MM.1S (cell line): ENCODE measurements around the gene AHRR.

ENCODE experiments used
- DNase-seq: peaks from one replicate; pipeline ENCODE4 v3.0.0-alpha.2; 2015
- H2AFZ ChIP-seq: fragments of 300-600 bp; sonication (generic); 2 replicates; pipeline ENCODE4 v1.6.0; 2016; ENCODE audit warnings: antibody characterized with exemption, low read length
- H3F3A ChIP-seq: fragments of 300-600 bp; sonication (generic); 2 replicates; pipeline ENCODE4 v1.6.1; 2016; ENCODE audit warnings: mild to moderate bottlenecking, antibody characterized with exemption, low read length, moderate library complexity, mixed read lengths; ENCODE audit not compliant: insufficient read depth
- H3K27ac ChIP-seq: fragments of 300-600 bp; sonication (generic); 2 replicates; pipeline ENCODE4 v1.5.1; 2016; ENCODE audit warnings: mild to moderate bottlenecking, low read length
- H3K27me3 ChIP-seq: fragments of 300-600 bp; sonication (generic); replicated peaks from 2 replicates; pipeline ENCODE4 v1.6.0; 2016; ENCODE audit warnings: low read length; ENCODE audit not compliant: insufficient read depth
- H3K36me3 ChIP-seq: fragments of 300-600 bp; sonication (generic); replicated peaks from 2 replicates; pipeline ENCODE4 v1.6.1; 2016; ENCODE audit warnings: mild to moderate bottlenecking, low read length, mixed read lengths; ENCODE audit not compliant: insufficient read depth
- H3K4me1 ChIP-seq: fragments of 300-600 bp; sonication (generic); 2 replicates; pipeline ENCODE4 v1.6.1; 2016; ENCODE audit warnings: low read length, mixed read lengths
- H3K4me2 ChIP-seq: fragments of 300-600 bp; sonication (generic); 2 replicates; pipeline ENCODE4 v1.6.0; 2016; ENCODE audit warnings: low read depth, low read length
- H3K4me3 ChIP-seq: fragments of 300-600 bp; sonication (generic); 2 replicates; pipeline ENCODE4 v1.5.1; 2016; ENCODE audit warnings: low read length, mixed read lengths
- H3K79me2 ChIP-seq: fragments of 300-600 bp; sonication (generic); 2 replicates; pipeline ENCODE4 v1.6.1; 2016; ENCODE audit warnings: mixed run types, low read length, mixed read lengths
- H3K9ac ChIP-seq: fragments of 300-600 bp; sonication (generic); 2 replicates; pipeline ENCODE4 v1.6.1; 2016; ENCODE audit warnings: low read length, mixed read lengths
- H3K9me2 ChIP-seq: fragments of 300-600 bp; sonication (generic); replicated peaks from 2 replicates; pipeline ENCODE4 v1.6.1; 2016; ENCODE audit warnings: mild to moderate bottlenecking, low read length, mixed read lengths; ENCODE audit not compliant: insufficient read depth
- H3K9me3 ChIP-seq: fragments of 300-600 bp; sonication (generic); replicated peaks from 2 replicates; pipeline ENCODE4 v1.6.1; 2016; ENCODE audit warnings: mild to moderate bottlenecking, low read length, mixed read lengths; ENCODE audit not compliant: insufficient read depth
- H4K20me1 ChIP-seq: fragments of 300-600 bp; sonication (generic); 2 replicates; pipeline ENCODE4 v1.6.1; 2016; ENCODE audit warnings: mild to moderate bottlenecking, low read length, moderate library complexity, mixed read lengths; ENCODE audit not compliant: insufficient read depth
- EZH2 ChIP-seq: fragments of 300-600 bp; sonication (generic); optimal IDR thresholded peaks from 2 replicates; pipeline ENCODE3; 2017; ENCODE audit warnings: low read depth, mild to moderate bottlenecking, antibody characterized with exemption, low read length, mixed read lengths
- EZH2phosphoT487 ChIP-seq: fragments of 300-600 bp; sonication (generic); IDR thresholded peaks from 2 replicates; pipeline ENCODE4 v1.6.1; 2018; ENCODE audit warnings: antibody characterized with exemption, low read length
- TF ChIP-seq, protein P1 (sequence below): fragments of 300-600 bp; sonication (generic); IDR thresholded peaks from 2 replicates; pipeline ENCODE4 v1.5.1; 2016; ENCODE audit warnings: antibody characterized with exemption, low read length, mixed read lengths

AHRR gene

DNA sequence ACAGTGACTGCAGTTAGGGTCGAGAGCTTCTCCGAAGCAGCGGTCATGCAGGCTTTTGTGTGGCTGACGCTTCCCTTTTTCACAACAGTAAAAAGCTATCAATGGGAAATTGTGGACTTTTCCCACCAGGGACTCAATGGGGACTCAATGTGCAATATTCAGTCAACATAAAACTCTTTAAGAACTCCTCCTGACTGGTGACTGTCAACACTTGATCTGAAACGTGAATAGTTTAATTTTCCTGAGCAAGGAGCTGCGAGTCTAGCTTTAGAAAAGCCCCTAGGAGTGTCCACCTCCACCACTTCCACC is 150.2 kb downstream of the AHRR start:
- Histone ChIP-seq H3K36me3 (no peaks in the 10 kb centered on the region), H3K4me3 (peak overlapping the region; percentile 85), H2AFZ (no peak overlapping the region), H4K20me1 (no peaks in the 10 kb centered on the region), H3K9me3 (no peaks in the 10 kb centered on the region), H3K79me2 (peaks cover 18% of the 10 kb centered on the region), H3K9ac (peak overlapping the region; percentile 92; the same call in 1 of the 2 replicates), H3K27me3 (peaks cover 26% of the 10 kb centered on the region), H3K4me2 (peak overlapping the region; percentile 99), H3F3A (no peaks in the 10 kb centered on the region), H3K27ac (no peak overlapping the region), H3K4me1 (no peaks in the 10 kb centered on the region), H3K9me2 (no peaks in the 10 kb centered on the region)
- TF ChIP-seq, protein P1, sequence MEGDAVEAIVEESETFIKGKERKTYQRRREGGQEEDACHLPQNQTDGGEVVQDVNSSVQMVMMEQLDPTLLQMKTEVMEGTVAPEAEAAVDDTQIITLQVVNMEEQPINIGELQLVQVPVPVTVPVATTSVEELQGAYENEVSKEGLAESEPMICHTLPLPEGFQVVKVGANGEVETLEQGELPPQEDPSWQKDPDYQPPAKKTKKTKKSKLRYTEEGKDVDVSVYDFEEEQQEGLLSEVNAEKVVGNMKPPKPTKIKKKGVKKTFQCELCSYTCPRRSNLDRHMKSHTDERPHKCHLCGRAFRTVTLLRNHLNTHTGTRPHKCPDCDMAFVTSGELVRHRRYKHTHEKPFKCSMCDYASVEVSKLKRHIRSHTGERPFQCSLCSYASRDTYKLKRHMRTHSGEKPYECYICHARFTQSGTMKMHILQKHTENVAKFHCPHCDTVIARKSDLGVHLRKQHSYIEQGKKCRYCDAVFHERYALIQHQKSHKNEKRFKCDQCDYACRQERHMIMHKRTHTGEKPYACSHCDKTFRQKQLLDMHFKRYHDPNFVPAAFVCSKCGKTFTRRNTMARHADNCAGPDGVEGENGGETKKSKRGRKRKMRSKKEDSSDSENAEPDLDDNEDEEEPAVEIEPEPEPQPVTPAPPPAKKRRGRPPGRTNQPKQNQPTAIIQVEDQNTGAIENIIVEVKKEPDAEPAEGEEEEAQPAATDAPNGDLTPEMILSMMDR: no peak
- TF ChIP-seq EZH2phosphoT487: no peak
- TF ChIP-seq EZH2: no peak
- DNase-seq: no peak

DNA sequence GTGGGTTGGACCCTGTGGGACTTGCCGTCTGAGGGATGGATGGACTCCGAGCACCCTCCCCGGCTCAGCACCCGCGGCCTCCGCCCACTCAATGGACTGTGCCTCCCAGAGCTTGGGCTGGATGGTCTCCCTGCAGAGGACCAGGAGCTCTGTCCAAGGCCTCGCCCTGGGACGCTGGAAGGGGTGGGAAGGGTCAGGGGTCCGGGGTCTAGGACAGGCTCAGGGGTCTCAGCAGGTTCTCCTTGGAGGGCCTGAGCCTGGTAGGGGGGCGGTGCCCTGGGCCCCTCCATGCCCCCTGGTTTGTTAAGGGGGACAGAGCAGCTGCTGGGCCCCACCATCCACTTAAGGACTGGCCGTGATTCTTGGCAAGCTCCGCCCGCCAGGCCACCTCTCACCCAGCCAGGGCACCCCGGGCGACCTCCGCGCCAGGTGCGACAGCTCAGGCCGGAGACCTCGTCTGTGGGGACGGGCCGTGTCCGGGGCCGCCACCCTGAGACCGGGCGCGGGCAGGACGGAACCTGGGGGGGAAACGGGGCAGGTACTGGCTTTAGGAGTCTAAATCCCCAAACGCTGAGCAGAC is 150.7 kb downstream of the AHRR start:
- H3K9ac ChIP-seq: peak overlapping the region; percentile 92
- no peaks in the 10 kb centered on the region for H3K9me2 ChIP-seq
- no peaks in the 10 kb centered on the region for H4K20me1 ChIP-seq
- H3K27me3 ChIP-seq: peaks cover 30% of the 10 kb centered on the region
- peak overlapping the region; percentile 99 for H3K4me2 ChIP-seq
- peak overlapping the region; percentile 57; the same call in 1 of the 2 replicates for H3K27ac ChIP-seq
- H3K36me3 ChIP-seq: no peaks in the 10 kb centered on the region
- peak overlapping the region; percentile 82 for H2AFZ ChIP-seq
- no peak for TF ChIP-seq EZH2
- H3K4me3 ChIP-seq: peak overlapping the region; percentile 85
- peaks cover 18% of the 10 kb centered on the region for H3K79me2 ChIP-seq
- no peaks in the 10 kb centered on the region for H3F3A ChIP-seq
- H3K9me3 ChIP-seq: no peaks in the 10 kb centered on the region
- DNase-seq: no peak
- H3K4me1 ChIP-seq: no peaks in the 10 kb centered on the region

DNA sequence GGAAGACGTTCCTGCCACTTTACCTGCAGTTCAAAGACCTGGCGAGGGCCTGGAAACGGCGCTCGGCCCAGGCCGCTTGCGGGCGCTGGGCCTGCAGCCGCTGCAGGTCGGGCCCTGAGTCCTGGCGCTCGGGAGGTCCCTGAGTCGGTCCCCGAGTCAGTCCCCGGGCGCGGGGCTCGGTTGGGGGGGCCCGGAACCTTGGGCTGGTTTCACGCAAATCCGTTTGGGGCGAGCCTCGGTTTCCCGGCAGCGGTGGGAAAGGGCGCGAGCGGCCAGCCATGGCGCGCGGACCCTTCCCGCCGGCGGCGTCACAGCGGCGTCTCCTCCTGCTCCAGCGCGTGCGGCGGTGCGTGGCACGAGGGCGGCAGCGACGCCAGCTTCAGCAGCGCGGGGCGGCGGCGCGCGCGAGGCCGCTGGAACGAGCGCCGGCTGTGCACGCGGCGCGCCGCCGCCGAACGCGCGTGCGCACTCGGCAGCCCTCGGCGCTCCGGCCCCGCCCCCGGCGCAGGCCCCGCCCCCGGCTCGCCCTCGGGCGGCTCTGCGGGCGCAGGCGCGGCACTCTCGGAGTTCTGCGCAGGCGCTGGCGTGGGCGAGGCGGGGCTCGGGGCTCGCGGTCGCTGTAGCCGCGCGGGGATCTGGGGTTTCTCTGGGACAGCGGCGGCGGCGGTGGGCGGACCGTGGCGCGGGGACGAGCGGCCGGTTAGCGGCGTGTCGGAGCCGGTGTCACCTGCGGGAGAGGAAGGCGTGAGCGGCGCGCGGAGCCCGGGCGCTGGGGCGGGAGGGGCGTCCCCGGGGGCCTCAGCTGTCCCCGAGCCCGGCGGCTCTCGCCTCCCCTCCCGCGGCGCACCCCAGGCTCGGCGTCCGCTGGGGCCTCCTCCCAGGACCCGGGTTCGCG is 151.4 kb downstream of the AHRR start:
- Histone ChIP-seq H3K9me3 (no peaks in the 10 kb centered on the region), H3K4me2 (peak overlapping the region; percentile 99), H3K27me3 (peaks cover 38% of the 10 kb centered on the region), H2AFZ (peak overlapping the region; percentile 82), H3F3A (no peaks in the 10 kb centered on the region), H3K9me2 (no peaks in the 10 kb centered on the region), H3K4me1 (no peaks in the 10 kb centered on the region), H3K9ac (peak overlapping the region; percentile 92), H3K79me2 (peaks cover 18% of the 10 kb centered on the region), H4K20me1 (no peaks in the 10 kb centered on the region), H3K36me3 (no peaks in the 10 kb centered on the region), H3K27ac (peak overlapping the region; percentile 57; the same call in 1 of the 2 replicates), H3K4me3 (peak overlapping the region; percentile 85)
- DNase-seq: peak; percentile 90
- TF ChIP-seq, protein P1: no peak
- no peak for TF ChIP-seq EZH2phosphoT487
- no peak for TF ChIP-seq EZH2
